CD4-positive, alpha-beta T cell treated with Interleukin-17A for 1 hour (primary cell): ENCODE measurements around the gene COA3.

Source experiments
- DNase-seq: peaks from one replicate; pipeline ENCODE4 v3.0.0-alpha.2; 2020

COA3 gene

GRCh38 chr17:42817866-42818265 is 19.4 kb upstream of the COA3 start:
- DNase-seq: no peak

GRCh38 chr17:42814633-42815399 is 16.3 kb upstream of the COA3 start:
- no peak for DNase-seq

GRCh38 chr17:42809250-42809649 is 10.7 kb upstream of the COA3 start:
- no peak for DNase-seq

DNA sequence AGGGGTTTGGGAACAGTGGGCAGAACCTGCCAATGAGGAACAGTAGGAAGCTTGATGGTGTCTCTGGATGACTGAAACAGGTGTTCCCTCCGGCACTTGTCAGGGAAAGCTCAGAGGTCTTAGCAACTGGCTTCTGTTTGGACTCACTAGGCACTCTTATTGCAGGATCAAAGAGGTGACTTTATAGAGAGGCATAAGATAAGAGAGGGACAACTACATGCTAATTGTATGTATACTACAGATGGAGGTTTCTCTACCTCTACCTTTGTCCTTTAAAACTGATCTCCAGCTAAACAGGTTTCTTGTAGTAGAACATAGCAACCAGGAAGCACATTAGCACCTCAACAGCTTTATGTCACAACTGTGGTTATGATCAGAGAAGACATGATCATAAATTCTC is 7.7 kb upstream of the COA3 start:
- no peak for DNase-seq

DNA sequence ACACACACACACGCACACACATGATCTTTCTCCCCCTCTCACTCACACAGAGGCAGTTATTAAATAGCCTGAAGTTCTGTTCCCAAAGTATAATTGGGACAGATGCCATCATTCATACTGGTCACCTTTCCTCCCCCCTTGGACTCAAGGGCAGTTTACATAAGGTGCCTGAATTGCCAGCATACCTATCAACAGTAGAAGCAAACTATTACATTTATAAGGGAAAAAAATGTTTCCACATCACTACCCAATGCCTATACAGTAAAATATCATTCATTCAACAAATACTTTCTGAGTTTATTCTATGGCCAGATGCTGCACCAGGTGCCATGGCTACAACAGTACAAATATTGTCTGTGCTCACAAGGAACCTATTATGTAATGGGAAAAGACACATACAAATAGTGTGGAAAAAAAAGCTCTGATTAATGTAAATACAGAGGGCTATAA is 6.4 kb upstream of the COA3 start:
- DNase-seq: no peak

DNA sequence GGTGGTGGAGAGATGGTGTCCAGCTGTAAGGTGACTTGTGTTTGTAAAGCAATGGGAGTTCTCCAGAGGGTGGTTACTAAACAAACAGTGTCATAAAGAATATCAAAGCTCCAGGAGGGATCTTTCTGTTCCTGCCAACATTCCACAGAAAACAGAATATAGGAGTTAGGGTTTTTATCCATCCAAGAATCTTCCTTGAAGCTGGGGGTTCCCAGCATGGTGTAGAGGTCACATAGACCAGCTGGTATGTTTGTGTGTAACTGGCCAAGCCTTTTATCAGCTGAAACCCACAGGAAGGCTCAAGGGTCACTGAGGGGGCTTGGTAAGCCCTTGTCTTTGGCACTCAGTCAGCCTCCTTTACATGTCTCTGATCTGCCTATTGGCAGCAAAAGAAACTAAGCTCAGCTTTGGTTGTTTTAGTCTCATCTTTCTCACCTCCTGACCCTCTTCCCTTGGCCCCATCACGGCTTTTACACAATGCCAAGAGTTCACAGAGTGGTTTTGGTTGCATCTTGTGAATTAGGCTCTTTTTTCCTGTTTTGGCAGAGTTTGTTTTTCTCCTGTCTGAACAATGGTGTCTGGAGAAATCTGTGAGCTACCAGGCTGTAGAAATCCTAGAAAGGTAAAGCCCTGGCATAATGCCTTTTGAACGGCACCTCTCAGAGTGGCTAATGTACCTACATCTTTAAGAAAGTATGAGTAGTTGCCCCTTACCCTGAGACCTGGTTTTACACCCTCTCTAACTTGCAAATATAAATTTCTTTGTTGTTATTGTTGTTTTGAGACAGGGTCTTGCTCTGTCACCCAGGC is 4.8 kb upstream of the COA3 start:
- no peak for DNase-seq

DNA sequence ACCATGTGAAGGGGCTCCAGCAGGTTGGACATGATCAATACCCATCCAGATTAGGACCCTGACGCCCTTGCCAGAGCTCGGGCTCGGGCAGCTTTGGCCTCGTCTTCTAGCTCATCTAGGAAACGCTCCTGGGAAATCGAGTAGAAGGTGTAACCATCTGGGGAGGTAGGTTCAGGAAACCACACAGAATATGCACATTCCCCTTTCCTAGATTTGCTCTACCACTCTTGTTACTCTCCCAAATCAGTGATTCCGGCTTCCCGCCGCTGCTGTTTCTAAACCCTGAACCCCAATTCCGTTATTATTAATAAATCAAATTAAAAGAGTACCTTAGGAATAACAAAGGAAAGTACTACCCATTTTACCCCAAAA is 507 bp downstream of the COA3 start:
- DNase-seq: no peak

GRCh38 chr17:42797067-42798007 is 1.2 kb downstream of the COA3 start:
- DNase-seq: no peak

GRCh38 chr17:42796066-42796758 is 2.3 kb downstream of the COA3 start:
- DNase-seq: no peak

DNA sequence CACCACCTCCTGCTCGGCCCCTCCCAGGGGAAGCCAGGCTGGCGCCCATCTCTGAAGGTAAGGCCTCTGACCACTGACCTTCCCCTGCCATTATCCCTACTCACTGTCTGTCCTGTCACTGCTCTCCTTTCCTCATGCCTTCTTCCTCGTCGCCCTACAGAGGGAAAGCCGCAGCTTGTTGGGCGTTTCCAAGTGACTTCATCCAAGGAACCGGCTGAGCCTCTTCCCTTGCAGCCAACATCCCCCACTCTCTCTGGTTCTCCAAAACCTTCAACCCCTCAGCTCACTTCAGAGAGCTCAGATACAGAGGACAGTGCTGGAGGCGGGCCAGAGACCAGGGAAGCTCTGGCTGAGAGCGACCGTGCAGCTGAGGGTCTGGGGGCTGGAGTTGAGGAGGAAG is 3.0 kb downstream of the COA3 start:
- DNase-seq: no peak

DNA sequence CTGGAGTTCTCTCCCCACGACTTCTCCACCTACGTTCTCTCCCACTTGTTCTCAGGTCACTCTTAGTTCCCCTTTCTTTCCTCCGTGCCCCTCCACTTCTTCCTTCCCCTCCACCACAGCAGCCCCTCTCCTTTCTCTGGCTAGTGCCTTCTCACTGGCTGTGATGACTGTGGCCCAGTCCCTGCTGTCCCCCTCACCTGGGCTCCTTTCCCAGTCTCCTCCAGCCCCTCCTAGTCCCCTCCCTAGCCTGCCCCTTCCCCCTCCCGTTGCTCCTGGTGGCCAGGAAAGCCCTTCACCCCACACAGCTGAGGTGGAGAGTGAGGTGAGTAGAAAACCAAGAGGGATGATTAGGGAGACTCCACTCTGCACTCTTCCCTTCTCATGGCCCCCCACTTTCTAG is 3.4 kb downstream of the COA3 start:
- DNase-seq: no peak

- DNase-seq: no peak
These were observed 6.0 kb downstream of the COA3 start for GRCh38 chr17:42792545-42792944.

DNA sequence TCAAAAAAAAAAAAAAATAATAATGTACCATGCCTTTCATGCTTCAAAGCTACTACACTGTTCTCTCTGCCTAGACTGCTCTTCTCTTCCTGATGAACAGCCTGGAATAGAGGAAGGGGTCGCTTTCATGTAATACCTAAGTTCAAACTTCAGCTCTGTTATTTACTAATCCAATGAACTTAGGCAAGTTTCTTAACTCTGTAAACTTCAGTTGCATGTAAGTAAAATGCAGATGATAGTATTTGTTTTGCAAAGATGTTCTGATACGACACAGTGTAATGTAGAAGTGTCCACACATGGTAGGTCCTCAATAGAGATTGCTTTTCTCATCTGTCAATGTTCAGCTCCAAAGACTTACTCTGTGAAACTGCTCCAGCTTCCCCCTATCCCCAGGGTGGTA is 6.6 kb downstream of the COA3 start:
- no peak for DNase-seq

DNA sequence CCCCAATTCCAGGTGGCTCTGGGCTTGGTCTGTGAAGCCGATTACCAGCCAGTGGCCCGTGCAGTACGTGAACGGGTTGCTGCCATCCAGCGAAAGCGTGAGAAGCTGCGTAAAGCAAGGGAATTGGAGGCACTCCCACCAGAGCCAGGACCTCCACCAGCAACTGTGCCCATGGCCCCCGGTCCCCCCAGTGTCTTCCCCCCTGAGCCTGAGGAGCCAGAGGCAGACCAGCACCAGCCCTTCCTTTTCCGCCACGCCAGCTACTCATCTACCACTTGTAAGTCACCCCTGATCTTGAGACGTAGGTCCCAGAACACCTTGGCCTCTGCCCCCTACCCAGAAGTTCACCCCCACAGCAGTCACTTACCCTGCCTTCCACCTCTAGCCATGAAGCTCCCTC is 11.2 kb downstream of the COA3 start:
- DNase-seq: no peak

DNA sequence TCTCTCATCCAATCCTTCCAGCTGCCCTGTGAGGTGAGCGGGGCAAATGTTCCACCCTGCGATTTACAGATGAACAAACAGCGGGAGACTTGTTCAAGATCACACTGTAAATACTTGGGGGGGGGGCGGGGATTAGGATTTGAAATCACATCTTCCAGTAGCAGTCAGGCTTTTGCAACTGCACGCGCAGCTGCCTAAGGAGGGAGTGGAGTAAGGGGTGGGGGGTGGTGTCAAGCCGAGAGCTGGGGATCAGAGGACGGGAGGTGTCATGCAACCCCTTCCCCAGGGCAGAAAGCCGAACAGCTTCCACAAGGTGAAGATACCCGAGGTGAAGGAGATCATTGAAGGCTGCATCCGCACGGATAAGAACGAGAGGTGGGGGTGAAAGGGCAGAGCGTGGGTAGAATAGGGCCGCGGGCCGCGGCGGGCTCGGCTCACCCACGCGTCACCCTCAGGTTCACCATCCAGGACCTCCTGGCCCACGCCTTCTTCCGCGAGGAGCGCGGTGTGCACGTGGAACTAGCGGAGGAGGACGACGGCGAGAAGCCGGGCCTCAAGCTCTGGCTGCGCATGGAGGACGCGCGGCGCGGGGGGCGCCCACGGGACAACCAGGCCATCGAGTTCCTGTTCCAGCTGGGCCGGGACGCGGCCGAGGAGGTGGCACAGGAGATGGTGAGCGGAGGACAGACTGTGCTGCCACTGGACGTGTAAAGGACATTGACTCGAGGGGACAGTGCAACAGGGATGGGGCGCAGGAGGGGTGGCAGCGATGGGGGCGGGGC is 13.5 kb downstream of the COA3 start:
- DNase-seq: no peak

- DNase-seq: no peak
These were observed 14.1 kb downstream of the COA3 start for GRCh38 chr17:42784409-42784808.

GRCh38 chr17:42783791-42784138 is 14.7 kb downstream of the COA3 start:
- DNase-seq: no peak

DNA sequence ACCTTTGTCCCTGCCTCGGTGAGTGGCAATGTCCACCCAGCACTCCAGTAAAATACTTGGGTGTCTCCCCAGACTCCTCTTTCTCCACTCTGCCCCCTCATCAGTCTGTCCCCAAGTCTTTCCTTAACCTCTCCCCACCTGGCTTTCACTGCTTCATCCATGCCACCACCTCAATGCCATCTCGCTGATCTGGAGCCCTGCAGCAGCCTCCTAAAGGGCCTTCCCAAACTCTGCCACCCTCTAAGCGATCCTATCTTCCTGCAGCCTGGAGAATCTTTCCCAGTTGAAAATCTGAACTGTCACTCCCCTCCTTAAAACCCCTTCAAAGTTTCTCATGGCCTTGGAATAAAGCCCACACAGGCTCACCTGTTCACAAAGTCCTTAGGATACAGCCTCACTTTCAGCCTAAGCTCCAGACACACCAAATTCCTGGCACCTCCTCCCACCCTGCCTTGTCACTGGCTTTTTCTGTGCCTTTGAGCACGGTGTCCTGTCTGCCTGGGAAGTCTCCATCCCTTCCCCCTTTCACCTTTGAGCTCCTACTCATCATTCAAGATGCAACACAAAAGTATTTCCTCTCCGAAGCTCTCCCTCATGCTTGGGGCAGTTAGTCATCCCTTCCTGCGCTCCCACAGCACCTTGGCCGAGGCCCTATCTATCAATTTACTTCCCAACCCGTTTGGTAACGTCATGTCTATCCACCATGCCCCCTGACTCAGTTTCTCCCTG is 15.3 kb downstream of the COA3 start:
- DNase-seq: no peak

DNA sequence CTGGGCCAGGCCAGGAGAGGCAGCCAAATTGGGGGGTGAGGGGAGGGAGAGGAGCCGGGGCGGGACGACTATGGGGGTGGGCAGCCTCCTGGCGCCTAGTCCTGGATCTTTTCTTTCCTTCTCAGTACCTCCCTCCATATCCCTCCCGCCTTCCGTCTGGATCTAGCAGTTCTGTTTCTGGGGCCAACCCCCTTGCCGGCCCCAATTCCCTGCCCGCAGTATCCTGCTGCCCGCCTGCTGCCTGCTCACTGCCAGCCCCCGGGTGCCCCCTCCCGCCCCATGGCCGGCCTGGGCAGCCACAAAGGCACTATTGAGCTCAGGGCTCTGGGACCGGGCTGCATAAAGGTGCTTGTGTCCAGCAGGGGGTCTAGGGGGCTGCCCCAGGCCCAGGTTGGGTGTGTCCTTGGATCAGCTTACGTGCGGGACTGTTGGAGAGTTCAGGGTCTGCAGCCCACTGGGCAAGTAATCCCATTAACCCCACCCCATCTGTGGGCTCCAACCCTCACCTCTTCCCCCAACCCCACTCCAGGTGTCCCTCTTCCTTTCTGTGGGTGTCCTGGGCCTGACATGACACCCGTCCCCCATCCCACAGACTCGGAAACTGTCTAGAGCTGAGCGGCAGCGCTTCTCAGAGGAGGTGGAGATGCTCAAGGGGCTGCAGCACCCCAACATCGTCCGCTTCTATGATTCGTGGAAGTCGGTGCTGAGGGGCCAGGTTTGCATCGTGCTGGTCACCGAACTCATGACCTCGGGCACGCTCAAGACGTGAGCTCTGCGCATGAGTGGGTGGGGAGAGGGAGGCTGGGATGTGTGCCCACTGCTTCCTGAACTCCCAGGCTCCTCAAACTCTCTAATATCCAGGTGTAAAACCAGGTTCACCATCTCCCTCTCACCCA is 16.1 kb downstream of the COA3 start:
- no peak for DNase-seq

DNA sequence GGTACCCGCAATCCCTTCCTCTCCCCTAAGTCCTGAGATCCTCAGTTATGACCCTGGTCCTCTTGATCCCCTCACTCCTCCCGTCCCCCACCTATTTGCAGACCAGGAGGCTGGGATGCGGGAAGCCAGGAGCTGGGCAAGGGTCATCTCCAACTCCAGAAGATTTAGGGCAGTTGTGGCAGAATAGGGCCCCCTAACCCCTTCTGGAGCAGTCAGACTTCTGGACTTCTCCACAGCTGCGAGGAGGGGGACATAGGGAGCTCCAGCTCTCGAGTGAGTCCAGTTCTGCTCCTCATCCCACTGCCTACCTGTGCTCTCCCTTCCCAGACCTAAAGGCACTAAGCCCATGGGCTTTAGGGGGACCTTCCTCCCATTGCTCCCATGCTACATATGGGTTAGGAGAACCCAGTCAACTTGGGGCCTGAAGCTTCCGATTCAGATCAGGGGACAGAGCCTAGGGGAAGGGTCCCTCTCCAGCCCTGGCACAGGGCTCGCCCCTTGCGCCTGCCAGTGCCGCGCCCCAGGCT is 16.8 kb downstream of the COA3 start:
- DNase-seq: no peak
